NCI-H2107 treated with DMSO at 0.1 percent for 48 hours (cell line): ENCODE results near the gene NTM.
"Not testable (repeated sequence)": the region's sequence is repeated elsewhere in the genome, so short reads cannot be mapped to it uniquely, and the experiment has no call there.

Experiments used
- DNase-seq: peaks from one replicate; lab custom pipeline; 2025; ENCODE audit not compliant: unreplicated experiment; lab: John Stamatoyannopoulos, UW

Gene NTM

DNA sequence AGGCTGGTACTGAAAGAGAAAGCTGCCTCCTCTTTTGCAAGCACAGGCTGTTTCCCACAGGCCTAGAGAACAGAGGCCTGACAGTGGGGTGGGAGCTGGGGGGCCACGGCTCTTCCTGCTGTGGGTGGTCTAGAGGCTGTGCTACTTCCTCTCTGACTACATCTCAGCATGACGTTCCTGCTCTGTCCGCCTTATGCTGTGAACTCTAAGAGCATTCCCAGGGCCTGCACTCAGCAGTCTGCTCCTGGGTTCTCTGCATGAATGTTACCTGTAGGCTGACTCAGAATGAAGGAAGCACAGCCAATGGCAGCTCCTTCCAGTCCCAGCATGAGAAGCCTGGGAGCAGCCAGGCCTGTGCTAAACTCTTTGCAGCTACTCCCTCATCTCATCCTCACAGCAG is 534.3 kb downstream of the NTM start:
- no peak for DNase-seq

DNA sequence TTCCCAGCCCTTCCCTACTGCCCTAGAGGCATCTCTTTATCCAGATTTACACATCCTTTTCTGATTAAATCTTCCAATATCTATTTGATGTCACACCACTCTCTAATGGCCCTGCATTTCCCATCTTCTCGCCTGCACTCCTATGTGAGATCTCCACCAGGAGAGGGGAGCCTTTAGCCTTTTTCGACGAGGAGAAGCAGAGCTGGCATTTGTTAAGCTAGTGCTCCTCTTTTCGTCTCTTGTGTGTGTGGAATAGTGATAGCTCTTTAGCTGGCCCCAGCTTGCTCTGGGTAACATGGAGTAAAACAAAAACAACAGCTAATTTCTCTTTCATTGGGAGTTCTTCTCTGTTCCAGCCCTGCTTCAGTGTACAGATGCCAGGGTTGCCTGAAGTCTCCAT is 536.5 kb downstream of the NTM start:
- no peak for DNase-seq

DNA sequence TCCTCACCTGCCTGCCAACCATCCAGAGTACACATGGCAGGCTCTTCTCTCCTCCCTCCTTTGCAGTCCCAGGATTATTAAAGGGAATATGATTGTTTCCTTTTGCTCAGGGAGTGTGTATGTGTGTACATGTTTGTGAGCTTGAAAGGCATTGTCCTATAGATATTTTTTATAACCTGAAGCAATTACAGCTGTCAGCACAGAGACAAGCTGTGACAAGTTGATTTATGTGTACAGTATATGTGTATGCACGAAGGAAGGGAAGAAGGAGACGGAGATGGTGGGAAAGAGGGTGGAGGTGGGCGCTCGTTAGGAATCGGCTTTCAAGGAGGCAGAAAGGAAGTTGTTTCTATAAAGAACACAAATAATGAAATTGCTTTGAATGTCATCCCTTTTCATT is 537.0 kb downstream of the NTM start:
- no peak for DNase-seq

DNA sequence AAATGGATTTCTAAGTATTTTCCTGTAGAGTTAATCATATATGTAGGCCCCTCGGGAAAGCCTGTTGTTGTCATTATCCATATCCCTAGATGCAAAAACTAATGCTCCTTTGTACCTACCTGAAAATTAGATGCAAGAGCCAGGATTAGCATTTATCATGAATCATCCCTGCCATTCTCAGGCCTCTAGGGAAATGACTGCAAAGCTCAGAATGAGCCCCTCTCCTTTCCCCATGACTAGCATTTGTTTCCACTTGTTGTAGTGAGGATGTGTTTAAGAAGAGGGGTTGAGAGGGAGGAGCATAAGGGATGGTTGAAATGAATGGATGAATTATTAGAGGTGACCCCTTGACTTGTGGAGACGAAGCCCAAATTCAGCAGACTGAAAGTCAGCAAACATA is 537.9 kb downstream of the NTM start:
- DNase-seq = no peak

DNA sequence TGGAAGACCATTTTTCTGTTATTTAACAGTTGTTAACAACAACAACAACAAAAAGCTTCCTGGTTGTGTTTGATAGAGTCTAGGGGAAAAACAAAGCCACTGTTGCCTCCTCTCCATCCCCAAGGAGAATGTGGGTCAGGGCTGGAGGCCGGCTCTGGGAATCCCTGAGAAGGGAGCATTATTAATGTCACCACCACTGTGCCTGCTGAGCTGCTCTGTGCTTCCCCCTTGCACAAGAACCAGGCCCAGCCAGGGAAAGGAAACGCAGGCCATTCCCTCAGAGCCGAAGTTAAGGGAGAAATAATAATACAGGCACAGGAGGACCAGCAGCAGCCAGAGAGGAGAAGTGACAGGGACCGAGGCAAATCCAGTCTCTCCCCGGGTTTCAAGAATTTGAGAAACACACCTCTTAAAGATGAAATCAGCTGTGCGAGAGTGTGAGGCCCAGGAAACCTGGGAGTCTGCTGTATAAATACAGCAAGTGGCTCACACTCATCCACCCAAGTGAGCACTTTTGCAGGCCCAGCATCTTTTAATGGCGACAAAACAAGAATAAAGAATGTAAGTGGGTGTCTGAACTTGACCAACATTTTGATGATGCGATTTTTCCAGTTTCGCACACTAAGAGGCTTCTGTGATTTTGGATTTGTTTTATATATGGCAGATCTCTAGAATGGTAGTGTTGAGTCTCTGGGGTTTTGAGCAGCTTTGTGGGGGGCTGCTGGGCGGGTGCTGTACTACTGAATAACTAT is 539.2 kb downstream of the NTM start:
- no peak for DNase-seq

DNA sequence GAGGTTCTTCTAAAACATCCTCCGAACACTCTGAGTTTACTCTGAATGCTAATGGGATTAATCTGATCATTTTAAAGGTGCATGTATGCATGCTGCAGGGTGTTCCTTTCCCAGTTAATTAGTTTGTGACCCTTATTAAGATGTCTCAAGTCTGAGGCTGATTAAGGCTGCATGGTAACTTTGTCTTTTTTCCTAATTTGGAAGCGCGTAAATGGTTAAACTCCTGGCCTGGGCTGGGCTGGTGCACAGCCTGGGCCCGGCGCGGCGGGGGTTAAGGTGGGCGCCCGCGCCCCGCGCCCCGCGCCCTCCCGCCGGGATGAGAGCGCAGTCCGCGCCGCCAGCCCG is 539.7 kb downstream of the NTM start:
- no peak for DNase-seq

DNA sequence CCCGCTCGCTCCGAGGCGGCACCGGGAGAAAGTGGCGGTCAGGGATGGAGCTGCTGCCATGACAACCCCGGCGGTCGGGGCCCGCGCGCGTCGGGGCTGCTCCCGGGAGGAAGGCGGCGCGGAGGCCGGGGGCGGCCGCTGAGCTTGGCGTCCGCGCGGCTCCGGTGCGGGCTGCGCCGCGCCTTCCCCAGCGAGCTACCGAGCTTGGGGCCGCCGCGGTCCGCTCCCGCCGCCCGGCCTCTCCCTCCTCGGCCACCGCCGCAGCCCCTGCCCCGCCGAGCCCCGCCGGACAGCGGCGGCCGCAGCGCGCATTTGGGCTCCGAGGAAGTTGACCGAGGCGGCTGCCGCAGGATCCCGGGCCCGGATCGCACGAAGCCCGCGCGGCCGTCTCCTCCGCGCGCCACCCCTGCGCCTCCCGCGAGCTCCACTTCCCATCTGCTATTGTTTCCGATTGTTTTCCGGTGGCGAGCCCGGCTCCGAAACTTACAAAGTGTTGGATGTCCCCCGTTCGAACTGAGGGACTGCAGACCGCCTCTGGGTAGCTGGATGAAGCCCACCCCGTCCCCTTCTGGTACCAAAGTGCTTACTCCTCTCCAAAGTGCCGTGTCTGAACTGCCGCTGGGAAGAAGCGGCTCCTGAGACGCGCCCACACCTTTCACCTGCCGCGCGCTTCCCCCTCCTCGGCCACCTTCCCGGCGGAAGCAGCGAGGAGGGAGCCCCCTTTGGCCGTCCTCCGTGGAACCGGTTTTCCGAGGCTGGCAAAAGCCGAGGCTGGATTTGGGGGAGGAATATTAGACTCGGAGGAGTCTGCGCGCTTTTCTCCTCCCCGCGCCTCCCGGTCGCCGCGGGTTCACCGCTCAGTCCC is 540.3 kb downstream of the NTM start:
- DNase-seq = no peak

DNA sequence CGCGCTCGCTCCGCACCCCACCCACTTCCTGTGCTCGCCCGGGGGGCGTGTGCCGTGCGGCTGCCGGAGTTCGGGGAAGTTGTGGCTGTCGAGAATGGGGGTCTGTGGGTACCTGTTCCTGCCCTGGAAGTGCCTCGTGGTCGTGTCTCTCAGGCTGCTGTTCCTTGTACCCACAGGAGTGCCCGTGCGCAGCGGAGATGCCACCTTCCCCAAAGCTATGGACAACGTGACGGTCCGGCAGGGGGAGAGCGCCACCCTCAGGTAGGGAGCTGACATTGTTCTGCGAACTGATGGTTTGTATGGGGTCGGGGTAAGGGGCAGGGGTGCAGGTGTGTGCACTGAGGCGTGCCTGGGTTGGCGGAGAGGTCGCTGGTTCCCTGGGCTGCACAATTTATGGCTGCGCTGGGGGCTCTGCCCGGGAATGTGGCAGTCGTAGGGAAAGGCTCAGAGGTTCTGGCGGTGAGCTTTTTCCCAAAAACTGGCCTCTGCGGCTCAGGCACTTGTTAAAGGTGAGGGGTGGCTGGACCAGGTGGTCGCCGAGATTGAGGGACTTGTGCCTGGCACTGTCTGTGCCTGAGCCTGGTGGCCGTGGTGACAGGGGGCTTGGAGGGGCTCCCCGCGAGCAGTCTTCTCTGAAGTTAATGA is 541.1 kb downstream of the NTM start:
- not testable (repeated sequence) for DNase-seq

DNA sequence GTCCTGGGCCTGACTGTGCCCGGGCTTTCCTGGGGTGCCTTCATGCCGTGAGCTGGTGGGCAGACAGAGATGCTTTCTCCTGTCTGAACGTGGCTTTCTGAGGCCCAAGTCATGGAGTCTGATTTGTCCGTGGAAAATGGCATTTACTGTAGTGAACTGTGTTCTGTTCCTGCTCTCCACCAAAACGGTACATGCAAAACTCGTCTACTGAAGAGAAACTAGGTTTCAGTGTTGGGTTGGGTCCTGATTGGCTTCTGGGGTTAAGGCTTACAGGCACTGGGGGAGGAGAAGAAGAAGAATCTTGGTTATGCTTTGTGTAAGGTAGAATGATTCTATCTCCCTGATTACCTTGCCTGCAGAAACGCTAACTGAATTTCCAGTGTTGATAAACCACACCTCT is 541.7 kb downstream of the NTM start:
- DNase-seq = no peak

DNA sequence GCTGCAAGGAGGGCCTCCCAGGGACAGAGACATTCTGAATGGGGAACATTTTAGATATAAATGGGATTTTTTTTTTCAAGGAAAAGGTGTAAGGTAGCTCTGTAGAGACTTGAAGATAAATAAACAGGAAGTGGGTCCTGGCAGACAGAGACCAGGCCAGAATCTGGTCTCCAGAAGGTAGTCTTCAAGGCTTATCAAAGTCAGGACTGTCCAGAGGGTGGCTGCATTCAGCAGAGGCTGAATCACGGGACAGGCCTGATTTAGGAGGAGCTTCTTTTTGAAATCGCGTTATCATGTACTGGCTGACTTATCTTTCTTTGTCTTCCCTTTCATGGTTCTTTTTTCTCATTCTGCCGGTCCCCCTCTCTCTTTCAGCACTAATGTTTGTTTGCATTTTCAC is 542.9 kb downstream of the NTM start:
- no peak for DNase-seq

DNA sequence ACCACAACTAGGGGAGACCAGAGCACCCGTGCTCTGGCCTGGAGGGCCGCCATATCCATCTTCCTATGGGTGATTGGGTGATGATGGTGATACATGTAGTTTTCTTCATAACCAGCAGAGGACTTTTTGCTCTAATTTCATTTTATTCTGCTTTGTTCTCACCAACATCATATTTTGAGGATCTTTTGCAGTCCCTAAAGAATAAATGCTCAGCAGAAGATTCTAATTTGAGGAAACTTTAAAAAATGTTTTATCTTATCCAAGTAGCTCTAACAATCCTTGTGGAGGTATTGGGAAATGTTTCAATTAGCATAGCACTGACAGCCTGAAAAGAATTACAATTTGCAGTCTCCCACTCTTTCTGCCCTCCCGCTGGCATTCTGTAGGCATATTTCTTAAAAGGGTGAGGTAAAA is 544.0 kb downstream of the NTM start:
- DNase-seq = no peak

DNA sequence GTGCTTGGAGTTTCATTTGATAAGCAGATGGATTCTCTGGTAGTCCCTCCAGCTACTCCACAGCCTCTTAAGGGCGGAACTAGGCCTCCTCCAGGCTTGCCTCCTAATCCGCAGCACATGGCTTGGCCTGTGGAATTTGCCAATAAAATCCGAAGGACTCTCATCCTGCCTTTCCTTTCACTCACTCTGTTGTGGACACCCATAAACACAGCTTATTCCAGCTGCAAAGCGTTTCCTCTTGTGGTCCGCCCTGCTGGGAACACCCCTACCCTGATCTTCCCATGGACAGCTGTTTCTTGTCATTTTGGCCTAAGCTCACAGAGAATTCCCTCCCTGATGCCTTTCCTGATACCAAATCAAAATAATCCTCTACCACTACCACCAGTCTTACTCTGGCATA is 546.2 kb downstream of the NTM start:
- no peak for DNase-seq

DNA sequence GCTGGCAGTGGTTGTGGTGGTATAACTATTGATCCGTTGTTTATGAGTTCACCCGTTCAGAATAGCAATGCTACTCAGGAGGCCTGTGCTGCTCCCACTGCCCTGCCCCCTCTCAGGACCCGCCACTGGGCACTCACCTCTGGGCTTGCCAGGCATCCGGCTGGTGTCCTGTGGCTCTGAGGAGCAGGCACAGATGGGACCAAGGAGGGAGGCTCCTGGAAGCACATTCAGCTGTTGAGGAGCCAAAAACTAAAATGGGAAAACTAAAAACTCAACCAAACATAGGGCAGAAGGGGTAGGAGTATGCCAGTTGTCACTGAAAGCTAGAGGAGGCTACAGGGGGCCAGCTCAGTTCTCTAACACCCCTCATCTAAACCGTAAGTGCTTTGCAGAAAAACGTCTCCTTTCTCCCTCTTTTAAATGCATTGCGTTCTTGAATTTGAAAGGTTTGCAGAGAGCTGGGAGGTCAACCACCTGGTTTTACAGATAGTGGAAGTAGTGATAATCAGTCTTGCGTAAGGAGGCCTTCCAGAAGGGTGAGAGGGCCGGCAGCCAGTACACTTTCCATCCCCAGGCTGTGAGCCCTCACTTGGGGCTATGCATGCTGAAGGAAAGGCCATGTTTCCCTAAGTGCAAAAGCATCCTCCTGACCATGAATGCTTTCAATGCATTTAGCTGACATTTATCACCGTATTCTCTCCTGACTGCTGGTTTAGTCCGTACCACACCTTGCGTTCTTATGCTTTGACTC is 547.4 kb downstream of the NTM start:
- DNase-seq = no peak

DNA sequence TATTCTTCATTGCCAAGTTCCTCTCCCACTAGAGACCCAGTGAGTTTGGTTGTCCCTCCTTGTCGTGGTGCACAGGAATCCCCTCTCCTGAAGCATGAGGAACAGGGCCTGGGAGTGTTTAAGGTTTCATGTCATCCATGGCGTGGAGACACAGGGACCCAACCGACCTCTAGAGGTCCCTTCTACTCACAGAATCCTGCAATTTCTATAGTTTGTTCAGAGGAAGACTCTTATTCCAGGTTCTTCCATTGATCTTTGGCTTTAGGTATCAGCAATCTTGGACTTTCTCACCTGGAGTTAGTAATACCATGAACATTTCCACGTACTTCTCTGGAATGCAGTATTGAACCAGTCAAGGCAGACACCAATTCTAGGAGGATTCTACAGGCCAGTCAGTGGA is 548.2 kb downstream of the NTM start:
- DNase-seq = no peak

DNA sequence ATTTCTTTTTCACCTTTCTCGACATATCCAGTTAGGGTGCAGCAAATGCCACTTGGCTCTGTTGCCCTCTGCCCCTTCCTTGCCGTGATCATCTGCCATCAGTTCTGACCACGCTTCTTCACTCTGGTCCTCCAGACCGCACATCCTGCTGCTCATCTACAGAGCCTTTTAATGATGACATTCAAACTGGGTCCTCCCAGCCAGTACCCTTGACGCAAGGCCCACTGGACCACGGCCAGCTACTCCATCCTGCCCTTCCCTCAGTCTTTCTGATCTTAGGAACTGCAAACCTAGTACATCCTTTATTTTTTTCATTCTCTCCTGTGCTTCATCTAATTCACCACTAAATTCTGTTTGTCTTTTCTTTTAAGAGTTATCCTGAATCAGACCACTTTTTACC is 551.8 kb downstream of the NTM start:
- DNase-seq = no peak

DNA sequence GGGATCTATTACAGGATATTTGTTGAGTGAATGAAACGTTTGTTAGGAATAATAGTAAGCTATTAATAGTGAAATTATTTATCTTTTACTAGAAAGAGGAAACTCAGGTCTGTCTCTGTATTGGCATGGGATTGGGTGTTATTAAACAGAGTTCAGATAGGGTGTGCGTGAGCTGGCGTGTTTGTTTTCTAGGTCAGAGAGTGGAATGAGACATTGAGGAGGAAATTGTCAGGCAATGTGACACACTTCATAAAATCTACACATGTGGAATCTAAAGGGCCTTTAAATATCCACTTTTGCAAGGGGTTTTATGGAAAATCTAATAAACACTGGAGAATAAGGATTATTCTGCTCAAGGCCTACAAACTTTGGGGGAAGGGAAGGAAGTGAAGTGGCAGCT is 552.9 kb downstream of the NTM start:
- no peak for DNase-seq

DNA sequence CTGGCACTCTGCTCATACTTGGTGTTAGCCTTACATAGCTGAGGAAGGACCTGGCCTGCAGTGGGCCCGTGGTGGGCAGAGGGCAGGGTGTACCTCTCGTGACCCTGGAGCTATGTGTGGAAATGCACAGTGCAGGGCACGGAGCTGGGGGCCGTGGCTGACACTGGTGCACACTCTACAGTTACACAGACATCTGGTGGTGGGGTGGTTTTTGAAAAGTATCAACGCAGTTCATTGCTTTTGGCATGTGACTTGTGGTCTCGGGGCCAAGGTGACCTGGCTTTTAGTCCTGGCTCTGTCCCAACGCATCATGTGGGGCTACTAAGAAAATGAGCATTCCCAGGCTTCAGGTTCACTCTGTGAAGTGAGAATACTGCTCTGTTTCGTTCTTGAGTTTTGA is 553.6 kb downstream of the NTM start:
- no peak for DNase-seq

DNA sequence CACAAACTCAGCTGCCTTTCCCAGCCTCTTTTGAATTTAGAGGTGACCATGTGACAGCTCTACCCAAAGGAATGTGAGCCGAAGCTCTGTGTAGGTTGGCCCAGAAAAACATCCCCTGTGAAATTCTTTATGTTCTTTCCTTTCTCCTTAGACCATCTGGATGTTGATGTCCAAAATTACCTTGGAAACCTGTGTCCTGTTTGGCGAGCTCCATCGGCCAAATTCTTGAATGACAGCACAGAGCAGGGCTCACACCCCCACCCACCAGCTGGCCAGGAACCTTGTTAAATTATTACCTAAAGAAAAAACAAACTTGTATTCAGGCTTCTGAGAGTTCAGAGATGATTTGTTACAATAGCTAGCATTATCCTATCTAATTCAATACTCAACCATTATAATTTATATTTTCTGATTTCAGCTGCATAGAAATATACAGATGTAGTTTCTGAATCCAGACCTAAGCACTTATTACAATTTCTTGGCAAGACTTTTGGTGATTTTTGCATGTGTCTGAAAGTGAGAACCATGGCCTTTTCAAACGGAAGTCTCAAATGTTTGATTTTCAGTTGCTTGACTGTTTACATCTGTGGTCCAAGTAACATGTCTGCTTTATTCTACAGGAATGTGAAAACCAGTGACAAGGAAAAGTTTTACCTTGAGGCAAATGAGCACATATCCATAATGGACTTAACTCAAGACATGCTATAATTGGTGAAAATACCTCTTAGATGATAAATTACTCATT is 554.2 kb downstream of the NTM start:
- DNase-seq = no peak

DNA sequence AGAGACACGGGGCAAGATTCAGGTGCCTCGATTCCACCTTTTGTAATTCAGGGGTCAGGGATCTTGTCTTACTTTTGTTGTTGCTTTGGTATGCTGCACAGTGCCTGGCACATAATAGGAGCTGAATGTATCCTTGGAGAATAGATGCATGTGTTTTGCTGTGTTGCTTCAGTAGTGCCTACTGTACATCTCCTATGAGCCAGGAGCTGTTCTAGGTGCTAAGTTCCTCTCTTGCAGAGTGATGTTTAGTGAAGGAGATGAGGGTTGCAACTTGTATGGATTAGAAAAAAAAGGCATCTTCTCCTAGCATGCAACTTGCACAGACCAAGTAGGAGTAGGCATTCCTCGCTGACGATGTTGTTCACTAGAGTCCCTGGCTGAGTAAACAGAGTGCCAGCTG is 555.4 kb downstream of the NTM start:
- no peak for DNase-seq

DNA sequence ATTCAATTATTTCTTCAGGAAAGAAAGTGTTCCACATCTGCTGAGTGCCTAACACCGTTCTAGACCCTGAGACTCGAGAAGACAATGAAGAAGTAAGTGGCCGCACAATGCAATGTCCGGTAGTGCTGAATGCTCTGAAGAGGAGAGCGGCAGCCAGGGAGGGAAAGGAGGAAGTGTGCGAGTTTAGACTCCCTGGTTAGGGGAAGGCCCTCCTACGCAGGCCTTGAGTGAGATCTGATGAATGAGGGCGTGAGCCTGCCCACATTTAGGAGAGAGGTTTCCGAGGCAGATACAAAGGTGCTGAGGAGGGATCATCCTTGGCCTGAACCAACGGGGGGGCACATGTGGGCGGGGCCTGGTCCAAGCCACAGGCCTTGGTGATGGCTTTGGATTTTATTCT is 558.6 kb downstream of the NTM start:
- no peak for DNase-seq
